ENCODE data around the gene RCAN3.
A peak's percentile ranks its signal among the peaks of the same experiment; 100 is the strongest.
"Not testable (repeated sequence)": the region's sequence is repeated elsewhere in the genome, so short reads cannot be mapped to it uniquely, and the experiment has no call there.

Gene RCAN3

DNA sequence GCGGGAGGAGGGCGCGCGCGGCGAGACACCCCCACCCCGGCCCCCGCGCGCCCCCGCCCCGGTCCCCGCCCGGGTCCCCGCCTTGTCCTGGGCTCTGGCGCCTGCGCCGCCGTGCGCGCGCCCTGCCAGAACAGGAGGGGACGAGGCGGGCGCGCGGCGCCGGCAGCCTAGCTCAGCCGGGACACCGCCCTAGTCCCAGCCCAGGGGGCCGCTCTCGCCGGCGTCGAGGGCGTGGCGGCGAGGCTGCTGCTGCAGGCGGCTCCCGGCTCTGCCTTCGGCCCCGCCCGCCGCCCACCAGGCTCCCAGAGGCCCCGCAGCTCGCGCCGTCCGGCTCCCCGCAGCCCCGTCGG lies at the start of gene RCAN3:
TSS of gene RCAN3 (plus strand) at position 128 of the 350 bp plus-strand sequence. CDS start 11,537 bp downstream, outside the sequence.
- peak; percentile 32 for DNase-seq (ENCODE audit: extremely low read depth, low read depth)
- TF ChIP-seq, protein P1, sequence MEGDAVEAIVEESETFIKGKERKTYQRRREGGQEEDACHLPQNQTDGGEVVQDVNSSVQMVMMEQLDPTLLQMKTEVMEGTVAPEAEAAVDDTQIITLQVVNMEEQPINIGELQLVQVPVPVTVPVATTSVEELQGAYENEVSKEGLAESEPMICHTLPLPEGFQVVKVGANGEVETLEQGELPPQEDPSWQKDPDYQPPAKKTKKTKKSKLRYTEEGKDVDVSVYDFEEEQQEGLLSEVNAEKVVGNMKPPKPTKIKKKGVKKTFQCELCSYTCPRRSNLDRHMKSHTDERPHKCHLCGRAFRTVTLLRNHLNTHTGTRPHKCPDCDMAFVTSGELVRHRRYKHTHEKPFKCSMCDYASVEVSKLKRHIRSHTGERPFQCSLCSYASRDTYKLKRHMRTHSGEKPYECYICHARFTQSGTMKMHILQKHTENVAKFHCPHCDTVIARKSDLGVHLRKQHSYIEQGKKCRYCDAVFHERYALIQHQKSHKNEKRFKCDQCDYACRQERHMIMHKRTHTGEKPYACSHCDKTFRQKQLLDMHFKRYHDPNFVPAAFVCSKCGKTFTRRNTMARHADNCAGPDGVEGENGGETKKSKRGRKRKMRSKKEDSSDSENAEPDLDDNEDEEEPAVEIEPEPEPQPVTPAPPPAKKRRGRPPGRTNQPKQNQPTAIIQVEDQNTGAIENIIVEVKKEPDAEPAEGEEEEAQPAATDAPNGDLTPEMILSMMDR (IDR thresholded peaks at IDR 0.05; ENCODE audit: low read depth, low read length, missing control alignments): no peak
- H3K4me3 ChIP-seq (replicated peaks; ENCODE audit: low read depth, low read length): peak within 1 kb of the TSS; percentile 64

DNA sequence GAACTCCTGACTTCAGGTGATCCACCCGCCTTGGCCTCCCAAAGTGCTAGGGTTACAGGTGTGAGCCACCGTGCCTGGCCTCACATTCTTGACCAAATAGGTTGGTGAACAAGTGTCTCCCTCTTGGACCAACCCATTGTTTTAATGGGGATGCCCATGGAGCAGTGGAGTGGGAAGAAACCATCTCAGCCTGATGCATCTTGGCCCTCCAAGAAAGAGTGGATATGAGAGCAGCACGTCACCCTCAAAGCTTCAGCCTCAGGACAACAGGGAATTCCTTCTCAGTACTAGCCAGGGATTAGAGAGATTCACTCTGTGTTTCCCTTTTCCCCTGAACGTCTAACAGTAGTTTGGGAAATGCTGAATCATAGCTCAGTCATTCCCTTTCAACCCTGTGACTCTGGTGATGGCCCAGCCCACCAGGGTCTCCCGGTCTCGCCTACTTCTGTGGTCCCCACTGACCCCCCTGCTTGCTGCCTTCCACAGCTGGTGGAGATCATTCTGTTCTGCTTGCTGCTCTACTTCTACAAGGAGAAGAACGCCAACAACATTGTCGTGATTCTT lies 49.6 kb upstream of the RCAN3 start:
- TF ChIP-seq, protein P1 (IDR thresholded peaks at IDR 0.05; ENCODE audit: low read depth, low read length, missing control alignments): no peak
- no peak overlapping the region for H3K4me3 ChIP-seq (replicated peaks; ENCODE audit: low read depth, low read length)
- DNase-seq (ENCODE audit: extremely low read depth, low read depth): no peak

DNA sequence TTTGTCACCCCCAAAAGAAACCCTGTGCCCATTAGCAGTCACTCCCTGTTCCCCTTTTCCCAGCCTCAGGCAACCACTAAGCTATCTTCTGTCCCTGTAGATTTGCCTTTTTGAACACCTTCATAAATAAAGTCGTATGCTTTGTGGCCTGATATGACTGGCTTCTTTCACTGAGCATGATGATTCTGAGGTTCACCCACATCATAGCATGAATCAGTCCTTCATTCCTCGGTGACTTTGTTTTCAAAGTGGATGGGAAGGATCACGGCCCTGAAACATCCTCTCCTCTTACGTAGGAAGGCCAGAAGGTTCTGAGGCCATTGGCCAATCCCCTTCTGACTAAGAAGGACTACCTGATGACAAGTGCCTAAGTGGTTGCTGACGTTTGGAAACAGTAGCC lies 48.0 kb upstream of the RCAN3 start:
- no peak for DNase-seq (ENCODE audit: extremely low read depth, low read depth)
- H3K4me3 ChIP-seq (replicated peaks; ENCODE audit: low read depth, low read length): no peak overlapping the region
- TF ChIP-seq, protein P1 (IDR thresholded peaks at IDR 0.05; ENCODE audit: low read depth, low read length, missing control alignments): no peak

DNA sequence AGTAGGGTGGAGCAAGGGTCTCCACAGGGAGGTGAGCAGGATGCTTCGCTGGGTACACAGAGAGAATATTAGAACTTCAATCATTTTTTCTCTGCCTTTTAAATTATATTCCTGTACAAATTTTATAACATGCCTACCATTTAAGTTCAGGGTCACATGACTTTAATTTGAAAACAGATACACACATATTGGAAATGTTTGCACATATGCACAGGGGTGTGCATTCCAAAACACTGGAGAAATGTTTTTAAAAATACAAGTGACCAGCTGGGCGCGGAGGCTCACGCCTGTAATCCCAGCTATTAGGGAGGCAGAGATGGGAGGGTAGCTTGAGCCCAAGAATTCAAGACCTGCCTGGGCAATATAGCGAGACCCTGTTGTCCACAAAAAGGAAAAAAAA lies 47.4 kb upstream of the RCAN3 start:
- TF ChIP-seq, protein P1 (IDR thresholded peaks at IDR 0.05; ENCODE audit: low read depth, low read length, missing control alignments): no peak
- no peak for DNase-seq (ENCODE audit: extremely low read depth, low read depth)
- H3K4me3 ChIP-seq (replicated peaks; ENCODE audit: low read depth, low read length): no peak overlapping the region

DNA sequence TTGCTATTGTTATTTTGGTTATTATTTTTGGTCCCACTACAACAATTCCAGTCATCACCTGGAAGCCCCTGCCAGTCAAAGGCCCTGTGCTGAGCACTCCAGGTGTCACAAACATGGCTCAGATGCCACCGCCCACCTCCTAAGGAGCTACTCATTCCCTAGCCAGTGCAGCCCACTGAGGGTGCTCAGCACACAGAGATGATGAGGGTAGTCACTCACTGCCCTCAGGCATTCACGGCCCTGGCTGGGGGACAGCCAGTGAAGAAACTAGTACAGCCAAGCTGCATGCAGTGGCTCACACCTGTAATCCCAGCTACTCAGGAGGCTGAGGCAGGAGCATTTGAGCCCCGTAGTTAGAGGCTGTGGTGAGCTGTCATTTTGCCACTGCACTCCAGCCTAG lies 44.8 kb upstream of the RCAN3 start:
- H3K4me3 ChIP-seq (replicated peaks; ENCODE audit: low read depth, low read length): no peak overlapping the region
- DNase-seq (ENCODE audit: extremely low read depth, low read depth): no peak
- TF ChIP-seq, protein P1 (IDR thresholded peaks at IDR 0.05; ENCODE audit: low read depth, low read length, missing control alignments): no peak

DNA sequence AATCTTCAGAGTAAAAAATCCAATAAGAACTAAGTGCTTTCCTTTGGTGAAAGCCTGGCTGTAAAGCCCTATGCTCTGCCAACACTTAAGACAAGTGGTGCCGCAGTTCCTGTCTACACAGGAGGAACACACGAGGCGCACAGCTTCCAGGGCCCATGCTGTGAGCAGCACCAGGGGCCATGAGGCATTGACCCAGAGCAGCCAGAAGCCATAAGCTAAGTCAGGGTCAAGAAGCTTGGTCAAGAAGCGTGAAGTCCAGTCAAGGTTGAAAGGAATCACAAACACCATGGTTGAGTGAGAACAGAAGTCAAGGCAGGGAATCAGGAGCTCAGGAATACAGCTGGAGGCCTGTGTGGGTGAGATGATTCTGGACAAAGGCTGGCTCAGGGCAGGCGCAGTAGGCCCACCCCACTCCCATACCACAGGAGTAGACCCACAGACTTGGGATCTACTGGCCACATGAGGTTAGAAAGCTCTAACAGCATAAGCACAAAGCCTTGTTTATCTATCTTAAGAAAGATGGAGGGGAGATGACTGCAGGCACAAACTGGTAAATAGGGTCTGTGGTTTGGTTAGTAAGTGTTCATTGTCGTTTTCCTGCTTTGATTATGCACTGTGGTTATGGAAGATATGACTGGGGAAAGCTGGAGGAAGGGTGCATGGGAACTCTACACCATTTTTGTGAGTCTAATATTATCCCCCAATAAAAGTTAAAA lies 42.9 kb upstream of the RCAN3 start:
- TF ChIP-seq, protein P1 (IDR thresholded peaks at IDR 0.05; ENCODE audit: low read depth, low read length, missing control alignments): no peak
- no peak for DNase-seq (ENCODE audit: extremely low read depth, low read depth)
- no peak overlapping the region for H3K4me3 ChIP-seq (replicated peaks; ENCODE audit: low read depth, low read length)

DNA sequence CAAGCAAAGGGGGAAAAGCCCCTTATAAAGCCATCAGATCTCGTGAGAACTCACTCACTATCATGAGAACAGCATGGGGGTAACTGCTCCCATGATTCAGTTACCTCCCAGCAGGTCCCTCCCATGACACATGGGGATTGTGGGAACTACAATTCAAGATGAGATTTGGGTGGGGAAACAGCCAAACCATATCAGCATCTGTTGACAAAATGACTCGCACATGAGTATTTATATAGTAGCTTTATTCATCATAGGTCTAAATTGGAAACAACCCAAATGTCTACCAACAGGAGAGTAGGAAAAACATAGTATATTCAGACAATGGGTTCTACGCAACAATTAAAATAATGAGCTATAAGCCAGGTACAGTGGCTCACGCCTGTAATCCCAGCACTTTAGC lies 40.5 kb upstream of the RCAN3 start:
- not testable (repeated sequence) for DNase-seq (ENCODE audit: extremely low read depth, low read depth); H3K4me3 ChIP-seq (replicated peaks; ENCODE audit: low read depth, low read length)

All from HFF-Myc (cell line).